ENCODE results near the gene MISFA. TPM values are rescaled to one million over a fixed set of nuclear protein-coding genes. Genes with fewer than 3 reads are reported as not detected.

MISFA gene
- 3.6 TPM for total RNA-seq
- polyA plus RNA-seq (ENCODE audit: insufficient read depth, low read depth, low replicate concordance) = 6.6 TPM
- long read RNA-seq, donor 1, partial matches to known transcripts = 51 of 56 reads
- long read RNA-seq, donor 1, other reads (novel, unspliced or antisense) = 5 of 56 reads
- long read RNA-seq, donor 2, partial matches to known transcripts = 34 of 34 reads
- long read RNA-seq, donor 2, other reads (novel, unspliced or antisense) = 0 of 34 reads
- long read RNA-seq, donor 3, partial matches to known transcripts = 24 of 24 reads
- long read RNA-seq, donor 3, other reads (novel, unspliced or antisense) = 0 of 24 reads
- long read RNA-seq, donor 4 = 0 reads
- long read RNA-seq, donor 5 = 0 reads
- long read RNA-seq, donor 6 = 0 reads
- long read RNA-seq, donor 7, partial matches to known transcripts = 0 of 3 reads
- long read RNA-seq, donor 7, other reads (novel, unspliced or antisense) = 3 of 3 reads
- long read RNA-seq, donor 8 = 0 reads
- long read RNA-seq, donor 9 = 0 reads
- long read RNA-seq, donor 10, partial matches to known transcripts = 0 of 2 reads
- long read RNA-seq, donor 10, other reads (novel, unspliced or antisense) = 0 of 2 reads

DNA sequence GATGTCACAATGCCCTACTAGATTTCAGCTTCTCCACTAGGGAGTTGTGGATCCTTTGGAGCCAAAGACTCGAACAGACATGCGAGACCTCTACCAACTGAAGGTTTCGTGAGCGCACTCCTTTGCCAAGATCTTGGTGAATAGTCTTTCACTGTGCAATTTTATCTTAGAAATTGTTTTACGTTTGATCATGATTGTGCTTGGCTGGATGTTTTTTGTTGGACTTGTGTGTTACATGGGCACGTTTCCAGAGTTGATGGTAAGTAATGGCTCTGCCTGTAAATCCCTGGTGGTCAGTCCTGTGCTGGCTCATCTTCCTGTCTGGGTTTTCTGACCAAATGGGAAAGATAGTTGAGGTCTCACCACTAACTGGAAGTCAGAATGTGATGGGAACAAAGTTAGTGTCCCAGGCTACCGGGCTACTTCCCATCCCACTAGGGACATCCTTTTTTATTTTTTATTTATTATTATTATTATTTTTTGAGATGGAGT, at the start of gene MISFA:
Gene MISFA (plus strand): TSS at position 51 of the 492 bp plus-strand sequence. CDS start 140 bp downstream, at position 191.
- no peaks in the 10 kb centered on the region for H3K36me3 ChIP-seq (ENCODE audit: control insufficient read depth in 2 of 3, insufficient read depth in 3 of 3, low read length in 3 of 3)
- intact Hi-C loops (cut with DNase I) = no loop called here
- H3K4me1 ChIP-seq (ENCODE audit: control insufficient read depth in 2 of 3, insufficient read depth in 2 of 3, low read depth in 1 of 3, low read length in 3 of 3) = no peaks in the 10 kb centered on the region
- no peak within 1 kb of the TSS for H3K4me3 ChIP-seq (ENCODE audit: low read length in 3 of 3)
- no peak within 1 kb of the TSS for H3K9ac ChIP-seq (ENCODE audit: low read length in 3 of 3)
- no peak for FAIRE-seq
- DNase-seq = no peak
- H3K9me3 ChIP-seq (ENCODE audit: control insufficient read depth in 2 of 3, insufficient read depth in 1 of 3, low read length in 3 of 3) = no peaks in the 10 kb centered on the region
- H3K27me3 ChIP-seq (ENCODE audit: control insufficient read depth, insufficient read depth, low read length) = no peaks in the 10 kb centered on the region
- H3K27ac ChIP-seq (ENCODE audit: low read depth in 2 of 2, low read length in 2 of 2) = no peak within 1 kb of the TSS
- TF ChIP-seq, protein P1, sequence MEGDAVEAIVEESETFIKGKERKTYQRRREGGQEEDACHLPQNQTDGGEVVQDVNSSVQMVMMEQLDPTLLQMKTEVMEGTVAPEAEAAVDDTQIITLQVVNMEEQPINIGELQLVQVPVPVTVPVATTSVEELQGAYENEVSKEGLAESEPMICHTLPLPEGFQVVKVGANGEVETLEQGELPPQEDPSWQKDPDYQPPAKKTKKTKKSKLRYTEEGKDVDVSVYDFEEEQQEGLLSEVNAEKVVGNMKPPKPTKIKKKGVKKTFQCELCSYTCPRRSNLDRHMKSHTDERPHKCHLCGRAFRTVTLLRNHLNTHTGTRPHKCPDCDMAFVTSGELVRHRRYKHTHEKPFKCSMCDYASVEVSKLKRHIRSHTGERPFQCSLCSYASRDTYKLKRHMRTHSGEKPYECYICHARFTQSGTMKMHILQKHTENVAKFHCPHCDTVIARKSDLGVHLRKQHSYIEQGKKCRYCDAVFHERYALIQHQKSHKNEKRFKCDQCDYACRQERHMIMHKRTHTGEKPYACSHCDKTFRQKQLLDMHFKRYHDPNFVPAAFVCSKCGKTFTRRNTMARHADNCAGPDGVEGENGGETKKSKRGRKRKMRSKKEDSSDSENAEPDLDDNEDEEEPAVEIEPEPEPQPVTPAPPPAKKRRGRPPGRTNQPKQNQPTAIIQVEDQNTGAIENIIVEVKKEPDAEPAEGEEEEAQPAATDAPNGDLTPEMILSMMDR (IDR thresholded peaks at IDR 0.05; ENCODE audit: borderline replicate concordance, extremely low read depth, insufficient read depth) = no peak

DNA sequence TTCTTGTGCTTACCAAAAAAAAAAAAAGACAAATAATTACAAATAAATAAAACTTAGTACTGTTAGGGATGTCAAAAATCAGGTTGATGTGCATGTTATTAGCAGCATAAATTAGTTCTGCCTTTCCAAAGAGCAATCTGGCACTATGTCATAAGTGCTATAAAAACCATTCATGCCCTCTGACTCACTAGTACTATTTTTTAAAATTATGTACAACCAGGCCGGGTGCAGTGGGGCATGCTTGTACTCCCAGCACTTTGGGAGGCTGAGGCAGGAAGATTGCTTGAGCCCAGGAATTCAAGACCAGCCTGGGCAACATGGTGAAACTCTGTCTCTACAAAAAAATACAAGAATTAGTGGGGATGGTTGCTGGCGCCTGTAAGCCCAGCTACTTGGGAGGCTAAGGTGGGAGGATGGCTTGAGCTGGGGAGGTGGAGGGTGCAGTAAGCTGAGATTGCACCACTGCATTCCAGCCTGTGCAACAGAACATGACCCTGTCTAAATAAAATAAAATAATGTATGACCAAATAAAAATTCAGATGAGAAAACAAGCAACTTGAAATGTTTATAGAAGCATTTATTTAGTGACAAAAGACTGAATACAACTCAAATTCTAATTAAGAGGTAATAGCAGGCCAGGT, 36.4 kb upstream of the MISFA start:
- Histone ChIP-seq H3K36me3 (ENCODE audit: control insufficient read depth in 2 of 3, insufficient read depth in 3 of 3, low read length in 3 of 3) (peaks cover 0 to 4% (median 0%) of the 10 kb centered on the region in 3 donors), H3K27me3 (ENCODE audit: control insufficient read depth, insufficient read depth, low read length) (no peaks in the 10 kb centered on the region), H3K27ac (ENCODE audit: low read depth in 2 of 2, low read length in 2 of 2) (no peak overlapping the region), H3K4me1 (ENCODE audit: control insufficient read depth in 2 of 3, insufficient read depth in 2 of 3, low read depth in 1 of 3, low read length in 3 of 3) (no peaks in the 10 kb centered on the region), H3K9ac (ENCODE audit: low read length in 3 of 3) (no peak overlapping the region), H3K4me3 (ENCODE audit: low read length in 3 of 3) (no peak overlapping the region), H3K9me3 (ENCODE audit: control insufficient read depth in 2 of 3, insufficient read depth in 1 of 3, low read length in 3 of 3) (no peaks in the 10 kb centered on the region)
- intact Hi-C loops (cut with DNase I) = no loop called here
- TF ChIP-seq, protein P1 (IDR thresholded peaks at IDR 0.05; ENCODE audit: borderline replicate concordance, extremely low read depth, insufficient read depth) = no peak
- no peak for FAIRE-seq
- DNase-seq = no peak

DNA sequence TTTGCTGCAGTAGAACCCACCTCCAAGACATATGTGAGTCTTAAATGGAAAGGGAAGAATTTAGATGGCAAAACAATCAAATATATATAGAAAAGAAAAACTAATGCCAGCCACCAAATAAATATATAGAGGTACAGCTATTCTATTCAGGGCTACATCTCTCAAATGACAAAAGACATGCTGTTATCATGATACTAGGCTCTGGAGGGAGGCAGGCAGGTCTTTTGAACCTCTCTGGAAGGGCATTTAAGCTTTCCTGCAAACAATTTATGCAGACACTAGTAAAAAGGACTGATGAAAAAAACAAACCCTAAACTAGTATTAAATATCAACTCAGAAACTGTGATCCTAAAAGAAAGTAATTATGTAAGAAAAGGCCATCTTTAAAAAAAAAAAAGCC, 35.4 kb upstream of the MISFA start:
- H3K27me3 ChIP-seq (ENCODE audit: control insufficient read depth, insufficient read depth, low read length) = no peaks in the 10 kb centered on the region
- no peak overlapping the region for H3K9ac ChIP-seq (ENCODE audit: low read length in 3 of 3)
- no peak overlapping the region for H3K4me3 ChIP-seq (ENCODE audit: low read length in 3 of 3)
- no peak for DNase-seq
- no peak overlapping the region for H3K27ac ChIP-seq (ENCODE audit: low read depth in 2 of 2, low read length in 2 of 2)
- H3K9me3 ChIP-seq (ENCODE audit: control insufficient read depth in 2 of 3, insufficient read depth in 1 of 3, low read length in 3 of 3) = no peaks in the 10 kb centered on the region
- intact Hi-C loops (cut with DNase I) = no loop called here
- no peaks in the 10 kb centered on the region for H3K4me1 ChIP-seq (ENCODE audit: control insufficient read depth in 2 of 3, insufficient read depth in 2 of 3, low read depth in 1 of 3, low read length in 3 of 3)
- TF ChIP-seq, protein P1 (IDR thresholded peaks at IDR 0.05; ENCODE audit: borderline replicate concordance, extremely low read depth, insufficient read depth) = no peak
- peaks cover 0 to 3% (median 0%) of the 10 kb centered on the region in 3 donors for H3K36me3 ChIP-seq (ENCODE audit: control insufficient read depth in 2 of 3, insufficient read depth in 3 of 3, low read length in 3 of 3)
- FAIRE-seq = no peak
